CMK (cell line): ENCODE measurements around the gene TUBGCP6.
"Not testable (repeated sequence)": the region's sequence is repeated elsewhere in the genome, so short reads cannot be mapped to it uniquely, and the experiment has no call there.

ENCODE experiments used
- DNase-seq: peaks from one replicate; pipeline ENCODE4 v3.0.0-alpha.2; 2010; ENCODE audit warnings: low read depth

The TUBGCP6 gene

GRCh38 chr22:50280022-50280707, 35.3 kb upstream of the TUBGCP6 start:
- no peak for DNase-seq

GRCh38 chr22:50278956-50279619, 34.3 kb upstream of the TUBGCP6 start:
- DNase-seq: no peak

- DNase-seq: no peak
Measured at GRCh38 chr22:50278461-50278860, 33.6 kb upstream of the TUBGCP6 start.

GRCh38 chr22:50277761-50278160, 32.9 kb upstream of the TUBGCP6 start:
- no peak for DNase-seq

GRCh38 chr22:50276143-50276542, 31.3 kb upstream of the TUBGCP6 start:
- no peak for DNase-seq

- DNase-seq: no peak
Measured at GRCh38 chr22:50275181-50276055, 30.6 kb upstream of the TUBGCP6 start.

GRCh38 chr22:50274771-50275170, 29.9 kb upstream of the TUBGCP6 start:
- no peak for DNase-seq

GRCh38 chr22:50274311-50274710, 29.5 kb upstream of the TUBGCP6 start:
- no peak for DNase-seq

- DNase-seq: not testable (repeated sequence)
Measured at GRCh38 chr22:50273781-50274180, 29.0 kb upstream of the TUBGCP6 start.

GRCh38 chr22:50273352-50273751, 28.5 kb upstream of the TUBGCP6 start:
- not testable (repeated sequence) for DNase-seq

GRCh38 chr22:50272044-50272802, 27.4 kb upstream of the TUBGCP6 start:
- no peak for DNase-seq

- DNase-seq: no peak
Measured at GRCh38 chr22:50271519-50271970, 26.7 kb upstream of the TUBGCP6 start.

- no peak for DNase-seq
Measured at GRCh38 chr22:50270666-50271394, 26.0 kb upstream of the TUBGCP6 start.

- DNase-seq: no peak
Measured at GRCh38 chr22:50269970-50270665, 25.3 kb upstream of the TUBGCP6 start, which contains the start of gene MAPK11. Gene MAPK11, minus strand, starts transcription at chr22:50270380. Its CDS starts 88 bp downstream, at chr22:50270292.

- no peak for DNase-seq
Measured at GRCh38 chr22:50269573-50269969, 24.7 kb upstream of the TUBGCP6 start.

- DNase-seq: no peak
Measured at GRCh38 chr22:50268655-50269113, 23.9 kb upstream of the TUBGCP6 start.

GRCh38 chr22:50267591-50268390, 23.0 kb upstream of the TUBGCP6 start:
- DNase-seq: no peak

GRCh38 chr22:50266994-50267393, 22.2 kb upstream of the TUBGCP6 start:
- no peak for DNase-seq

- no peak for DNase-seq
Measured at GRCh38 chr22:50264946-50265669, 20.3 kb upstream of the TUBGCP6 start.
